ENCODE measurements around the gene PLVAP.

DNA sequence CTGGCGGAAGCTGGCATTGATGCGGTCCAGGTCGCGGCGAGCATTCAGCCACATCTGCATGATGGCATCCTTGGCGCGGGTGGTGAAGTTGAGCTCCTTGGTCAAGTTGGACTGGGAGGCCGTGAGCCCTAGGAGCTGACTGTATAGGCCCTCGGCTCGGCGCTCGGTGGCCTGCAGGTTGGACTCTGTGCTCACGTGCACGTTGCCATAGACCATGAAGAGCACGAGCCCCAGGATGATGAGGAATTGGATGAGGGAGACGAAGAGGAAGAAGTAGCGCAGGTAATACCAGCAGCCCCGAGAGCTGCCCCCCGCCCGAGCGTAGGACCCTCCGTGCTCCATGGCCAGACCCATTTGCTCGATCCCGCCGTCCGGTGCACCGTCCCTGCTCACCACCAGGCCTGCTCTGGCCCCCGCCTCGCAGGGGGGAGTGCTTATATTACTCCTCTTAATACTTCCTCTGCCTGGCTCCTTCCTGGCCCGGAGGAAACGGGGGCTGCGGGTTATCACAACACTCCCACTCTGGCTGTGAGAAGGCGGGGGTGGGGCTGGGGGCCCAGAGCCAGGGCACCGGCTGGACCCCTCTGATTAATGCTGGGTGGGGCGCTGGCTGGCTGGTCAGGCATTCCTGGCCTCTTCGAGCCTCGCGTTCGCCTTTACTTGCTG lies at the start of gene PLVAP:
- TF ChIP-seq, protein P1, sequence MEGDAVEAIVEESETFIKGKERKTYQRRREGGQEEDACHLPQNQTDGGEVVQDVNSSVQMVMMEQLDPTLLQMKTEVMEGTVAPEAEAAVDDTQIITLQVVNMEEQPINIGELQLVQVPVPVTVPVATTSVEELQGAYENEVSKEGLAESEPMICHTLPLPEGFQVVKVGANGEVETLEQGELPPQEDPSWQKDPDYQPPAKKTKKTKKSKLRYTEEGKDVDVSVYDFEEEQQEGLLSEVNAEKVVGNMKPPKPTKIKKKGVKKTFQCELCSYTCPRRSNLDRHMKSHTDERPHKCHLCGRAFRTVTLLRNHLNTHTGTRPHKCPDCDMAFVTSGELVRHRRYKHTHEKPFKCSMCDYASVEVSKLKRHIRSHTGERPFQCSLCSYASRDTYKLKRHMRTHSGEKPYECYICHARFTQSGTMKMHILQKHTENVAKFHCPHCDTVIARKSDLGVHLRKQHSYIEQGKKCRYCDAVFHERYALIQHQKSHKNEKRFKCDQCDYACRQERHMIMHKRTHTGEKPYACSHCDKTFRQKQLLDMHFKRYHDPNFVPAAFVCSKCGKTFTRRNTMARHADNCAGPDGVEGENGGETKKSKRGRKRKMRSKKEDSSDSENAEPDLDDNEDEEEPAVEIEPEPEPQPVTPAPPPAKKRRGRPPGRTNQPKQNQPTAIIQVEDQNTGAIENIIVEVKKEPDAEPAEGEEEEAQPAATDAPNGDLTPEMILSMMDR (IDR thresholded peaks at IDR 0.05) = no peak
- TF ChIP-seq TP53 (CRISPR knock-in tag; IDR thresholded peaks at IDR 0.05) (no peak), RELA (CRISPR knock-in tag; IDR thresholded peaks at IDR 0.05; ENCODE audit: borderline replicate concordance) (no peak), CBFB (CRISPR knock-in tag; IDR thresholded peaks at IDR 0.05; ENCODE audit: low read depth) (no peak), NR1H2 (CRISPR knock-in tag; IDR thresholded peaks at IDR 0.05) (no peak), FOXK1 (CRISPR knock-in tag; IDR thresholded peaks at IDR 0.05) (no peak), GABPB1 (CRISPR knock-in tag; IDR thresholded peaks at IDR 0.05) (no peak), NR3C1 (CRISPR knock-in tag; conservative IDR thresholded peaks at IDR 0.05; ENCODE audit: low read depth) (no peak), ZNF317 (CRISPR knock-in tag; IDR thresholded peaks at IDR 0.05; ENCODE audit: borderline replicate concordance, low read depth) (no peak)
- TF ChIP-seq, protein P2, sequence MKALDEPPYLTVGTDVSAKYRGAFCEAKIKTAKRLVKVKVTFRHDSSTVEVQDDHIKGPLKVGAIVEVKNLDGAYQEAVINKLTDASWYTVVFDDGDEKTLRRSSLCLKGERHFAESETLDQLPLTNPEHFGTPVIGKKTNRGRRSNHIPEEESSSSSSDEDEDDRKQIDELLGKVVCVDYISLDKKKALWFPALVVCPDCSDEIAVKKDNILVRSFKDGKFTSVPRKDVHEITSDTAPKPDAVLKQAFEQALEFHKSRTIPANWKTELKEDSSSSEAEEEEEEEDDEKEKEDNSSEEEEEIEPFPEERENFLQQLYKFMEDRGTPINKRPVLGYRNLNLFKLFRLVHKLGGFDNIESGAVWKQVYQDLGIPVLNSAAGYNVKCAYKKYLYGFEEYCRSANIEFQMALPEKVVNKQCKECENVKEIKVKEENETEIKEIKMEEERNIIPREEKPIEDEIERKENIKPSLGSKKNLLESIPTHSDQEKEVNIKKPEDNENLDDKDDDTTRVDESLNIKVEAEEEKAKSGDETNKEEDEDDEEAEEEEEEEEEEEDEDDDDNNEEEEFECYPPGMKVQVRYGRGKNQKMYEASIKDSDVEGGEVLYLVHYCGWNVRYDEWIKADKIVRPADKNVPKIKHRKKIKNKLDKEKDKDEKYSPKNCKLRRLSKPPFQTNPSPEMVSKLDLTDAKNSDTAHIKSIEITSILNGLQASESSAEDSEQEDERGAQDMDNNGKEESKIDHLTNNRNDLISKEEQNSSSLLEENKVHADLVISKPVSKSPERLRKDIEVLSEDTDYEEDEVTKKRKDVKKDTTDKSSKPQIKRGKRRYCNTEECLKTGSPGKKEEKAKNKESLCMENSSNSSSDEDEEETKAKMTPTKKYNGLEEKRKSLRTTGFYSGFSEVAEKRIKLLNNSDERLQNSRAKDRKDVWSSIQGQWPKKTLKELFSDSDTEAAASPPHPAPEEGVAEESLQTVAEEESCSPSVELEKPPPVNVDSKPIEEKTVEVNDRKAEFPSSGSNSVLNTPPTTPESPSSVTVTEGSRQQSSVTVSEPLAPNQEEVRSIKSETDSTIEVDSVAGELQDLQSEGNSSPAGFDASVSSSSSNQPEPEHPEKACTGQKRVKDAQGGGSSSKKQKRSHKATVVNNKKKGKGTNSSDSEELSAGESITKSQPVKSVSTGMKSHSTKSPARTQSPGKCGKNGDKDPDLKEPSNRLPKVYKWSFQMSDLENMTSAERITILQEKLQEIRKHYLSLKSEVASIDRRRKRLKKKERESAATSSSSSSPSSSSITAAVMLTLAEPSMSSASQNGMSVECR (CRISPR knock-in tag; IDR thresholded peaks at IDR 0.05; ENCODE audit: borderline replicate concordance) = no peak
